GM21825 (cell line): Measurements from ENCODE around the gene TLR4.

ENCODE experiments used
- ATAC-seq: cut with Tn5 transposase; IDR thresholded peaks from one replicate; pipeline ENCODE4 v1.9.1; 2021; ENCODE audit warnings: mild to moderate bottlenecking, moderate library complexity; ENCODE audit not compliant: unreplicated experiment

TLR4 gene

DNA sequence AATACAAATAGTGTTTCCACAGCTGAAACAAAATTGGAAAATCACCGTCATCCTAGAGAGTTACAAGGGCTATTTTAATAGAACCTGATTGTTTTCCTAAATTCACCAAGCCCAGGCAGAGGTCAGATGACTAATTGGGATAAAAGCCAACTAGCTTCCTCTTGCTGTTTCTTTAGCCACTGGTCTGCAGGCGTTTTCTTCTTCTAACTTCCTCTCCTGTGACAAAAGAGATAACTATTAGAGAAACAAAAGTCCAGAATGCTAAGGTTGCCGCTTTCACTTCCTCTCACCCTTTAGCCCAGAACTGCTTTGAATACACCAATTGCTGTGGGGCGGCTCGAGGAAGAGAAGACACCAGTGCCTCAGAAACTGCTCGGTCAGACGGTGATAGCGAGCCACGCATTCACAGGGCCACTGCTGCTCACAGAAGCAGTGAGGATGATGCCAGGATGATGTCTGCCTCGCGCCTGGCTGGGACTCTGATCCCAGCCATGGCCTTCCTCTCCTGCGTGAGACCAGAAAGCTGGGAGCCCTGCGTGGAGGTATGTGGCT lies at the start of gene TLR4:
TSS of gene TLR4 (plus strand) at position 380 of the 552 bp plus-strand sequence. CDS start at position 450, 70 bp downstream.
- peak; percentile 100 for ATAC-seq

DNA sequence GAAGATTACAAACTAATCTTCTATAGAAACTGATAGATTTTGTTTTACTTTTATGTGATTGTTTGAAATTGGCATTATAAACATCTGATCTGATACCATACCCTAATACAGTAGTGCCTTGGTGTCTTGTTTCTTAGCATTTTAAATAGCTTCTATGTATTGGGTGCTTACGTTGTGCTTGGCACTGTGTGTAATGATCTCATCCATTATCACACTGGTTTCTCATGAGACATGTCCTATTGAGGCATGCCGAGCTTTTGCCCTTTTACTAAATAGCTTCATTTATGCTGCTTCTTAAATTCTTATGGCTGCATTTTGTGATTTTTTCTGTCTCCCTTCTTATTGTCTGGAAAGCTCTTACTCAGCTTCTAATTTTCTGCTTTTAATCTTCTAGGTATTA lies 48.2 kb upstream of the TLR4 start:
- ATAC-seq, result no peak

DNA sequence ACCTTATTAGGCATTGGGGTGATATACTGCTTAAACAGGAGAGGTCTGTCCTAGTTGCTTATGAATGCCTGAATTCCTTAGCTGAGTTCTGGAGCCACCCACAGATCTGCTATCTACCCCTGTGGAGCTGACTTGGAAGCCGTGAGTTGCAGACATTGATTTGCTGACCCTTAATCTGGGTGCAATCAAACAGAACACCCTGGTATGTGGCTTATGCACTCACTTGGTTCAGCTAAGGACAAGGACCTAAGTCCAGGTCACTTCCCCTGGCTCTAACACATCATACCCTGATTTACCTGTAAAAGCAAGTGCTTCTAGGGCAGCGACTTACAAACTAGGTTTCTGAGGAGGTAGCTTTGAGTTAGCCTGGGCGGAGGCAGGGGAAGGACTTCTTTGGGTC lies 41.6 kb upstream of the TLR4 start:
- no peak for ATAC-seq

DNA sequence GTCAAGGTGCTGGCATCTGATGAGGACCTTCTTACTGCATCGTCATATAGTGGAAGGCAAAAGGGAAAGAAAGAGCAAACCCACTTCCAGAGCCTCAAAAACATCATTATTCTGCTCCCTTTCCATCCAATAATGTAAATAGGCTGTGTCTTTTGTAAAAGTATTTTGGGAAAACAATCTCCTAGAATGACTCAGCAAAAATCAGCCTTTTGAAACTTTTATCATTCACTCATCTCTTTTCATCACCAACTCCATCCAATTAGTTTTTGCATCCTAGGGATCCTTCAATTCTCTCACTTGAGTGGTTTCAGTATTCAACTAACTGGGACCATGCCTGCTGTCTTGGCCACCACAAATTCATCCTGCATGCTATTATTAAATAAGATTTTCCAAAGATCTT lies 39.8 kb upstream of the TLR4 start:
- no peak for ATAC-seq

DNA sequence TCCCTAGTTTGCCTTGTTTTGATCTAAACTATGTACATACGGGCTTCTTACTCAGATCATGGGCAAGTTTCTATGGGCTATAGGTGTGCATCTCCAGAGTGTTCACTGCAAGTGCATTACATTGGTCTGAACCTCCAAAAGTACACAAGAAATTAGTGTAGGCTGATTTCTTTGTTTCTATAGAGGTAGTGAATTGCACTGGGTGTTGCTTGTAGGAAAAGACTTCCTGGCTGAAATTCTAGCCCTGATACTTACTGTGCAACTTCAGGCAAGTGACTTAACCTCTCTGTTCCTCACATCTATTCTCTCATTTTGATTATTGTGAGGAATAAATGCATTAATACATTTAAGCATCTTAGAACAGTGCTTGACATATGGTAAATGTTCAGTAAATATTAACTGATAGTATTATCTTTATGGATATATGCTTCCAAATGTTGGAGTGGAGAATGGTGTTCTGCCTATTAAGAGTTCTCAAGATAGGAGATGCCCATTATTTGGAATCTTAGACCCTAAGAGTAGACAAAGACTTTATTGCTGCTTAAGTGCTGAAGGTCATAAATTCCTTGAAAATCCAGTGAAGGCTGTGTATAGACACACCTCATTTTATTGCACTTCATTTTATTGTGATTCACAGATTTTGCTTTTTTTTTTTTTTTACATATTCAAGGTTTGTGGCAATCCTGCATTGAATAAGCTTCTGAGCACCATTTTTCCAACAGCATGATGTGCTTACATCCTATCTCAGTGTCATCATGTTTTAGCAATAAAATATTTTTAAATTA lies 38.4 kb upstream of the TLR4 start:
- ATAC-seq, result no peak

DNA sequence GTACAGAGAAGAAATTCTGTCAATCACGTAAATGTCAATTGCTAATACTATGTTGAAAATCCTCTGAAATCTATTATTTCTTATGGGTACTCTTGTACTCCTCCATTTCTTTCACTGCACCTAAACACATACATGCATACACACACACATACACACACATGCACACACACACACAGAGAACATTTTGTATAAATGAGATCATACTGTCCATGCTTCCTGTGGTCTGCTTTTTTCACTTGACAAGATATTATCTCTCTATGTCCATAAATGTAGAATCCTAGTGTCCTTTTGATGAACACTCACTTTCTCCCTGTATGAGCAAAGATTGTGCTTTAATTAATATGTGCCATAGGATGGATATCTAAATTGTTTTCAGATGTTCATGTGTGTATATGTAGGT lies 32.7 kb upstream of the TLR4 start:
- no peak for ATAC-seq

DNA sequence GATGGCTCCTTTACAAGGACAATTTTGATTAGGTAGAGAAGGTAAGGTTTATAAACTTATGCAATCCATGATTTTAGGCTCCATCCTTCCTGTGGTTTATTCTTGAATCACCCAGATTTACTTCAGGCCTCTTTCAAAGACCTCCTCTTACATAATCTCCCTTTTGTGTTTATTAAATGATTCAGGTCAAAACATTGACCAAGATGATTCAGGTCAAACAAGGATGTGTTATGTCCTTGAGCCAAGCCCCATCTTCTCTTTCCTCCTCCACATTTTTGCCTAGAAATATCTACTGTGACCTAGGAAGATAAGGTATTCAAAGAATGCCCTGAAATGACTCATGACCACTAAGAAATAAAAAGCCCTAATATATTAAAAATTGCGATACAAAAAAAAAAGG lies 31.8 kb upstream of the TLR4 start:
- ATAC-seq, result no peak

DNA sequence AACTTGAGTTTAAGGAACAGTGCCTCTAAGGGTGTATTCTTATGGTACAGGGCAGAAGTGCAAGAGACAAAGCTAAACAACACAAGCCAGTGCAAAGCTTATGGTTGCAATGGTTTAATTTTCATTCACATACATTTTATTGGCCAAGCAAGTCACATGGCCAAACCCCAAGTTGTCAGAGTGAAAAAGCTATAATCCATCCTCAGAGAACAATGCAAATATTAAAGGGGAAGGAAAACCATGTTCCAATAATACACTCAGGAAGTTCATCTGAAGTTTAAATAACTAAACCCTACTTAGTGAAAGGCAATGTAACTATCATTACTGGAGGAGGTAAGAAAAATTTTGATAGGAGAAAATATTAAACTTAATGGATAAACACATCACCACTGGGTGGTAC lies 26.6 kb upstream of the TLR4 start:
- ATAC-seq, result peak; percentile 54

DNA sequence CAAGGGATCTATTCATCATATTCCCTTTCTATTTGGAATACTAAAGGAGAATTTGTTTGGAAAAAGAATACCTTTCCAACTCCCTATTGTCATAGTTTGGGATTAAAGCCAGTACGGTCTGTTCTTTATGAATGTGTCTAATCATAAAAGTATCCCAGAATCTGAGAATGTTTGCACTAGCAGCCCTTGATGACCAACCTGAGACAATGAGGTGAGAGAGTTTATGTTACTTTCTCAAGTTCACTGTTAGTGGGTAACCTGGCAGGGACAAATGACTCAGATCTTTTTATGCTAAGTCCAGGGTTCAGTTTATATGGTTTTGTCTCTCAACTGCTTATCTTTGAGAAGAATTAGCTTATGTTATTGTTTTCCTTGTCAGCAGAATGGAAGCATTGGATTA lies 25.3 kb upstream of the TLR4 start:
- no peak for ATAC-seq

DNA sequence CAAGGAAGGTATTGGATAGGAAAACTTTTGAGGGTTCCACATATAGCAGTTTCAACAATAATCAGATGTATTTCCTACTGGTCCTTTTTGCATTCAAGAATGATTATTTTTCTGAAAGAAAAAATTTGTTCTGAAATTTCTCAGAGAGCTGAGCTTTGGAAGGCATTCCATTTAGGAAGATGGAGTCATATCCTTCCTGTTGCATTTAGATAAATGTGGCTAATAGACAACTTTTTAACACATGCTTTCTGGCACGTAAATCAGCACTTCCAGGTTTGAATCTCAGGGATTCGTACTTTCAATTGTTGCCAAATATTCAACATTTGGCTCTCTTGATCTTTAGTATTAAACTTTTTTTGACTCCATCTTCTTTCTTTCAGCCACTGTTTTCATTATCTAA lies 24.8 kb upstream of the TLR4 start:
- ATAC-seq, result no peak

DNA sequence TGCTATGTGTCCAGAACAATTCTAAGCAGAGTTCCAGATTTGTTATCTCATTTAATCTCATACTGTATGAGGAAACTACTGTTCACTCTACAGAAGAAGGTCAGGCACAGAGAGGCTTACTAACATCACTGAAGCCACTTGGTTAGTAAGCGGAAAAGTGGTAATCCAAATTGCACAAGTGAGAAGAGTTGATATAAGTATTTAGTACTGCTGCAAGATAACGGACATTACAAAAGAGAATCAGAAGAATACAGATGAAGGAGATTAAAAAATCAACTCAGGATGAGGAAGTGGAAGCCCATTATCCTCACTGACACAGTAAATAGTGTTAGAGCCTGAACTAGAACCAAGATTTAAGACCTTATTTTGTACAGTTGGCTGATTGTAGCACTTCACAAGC lies 22.3 kb upstream of the TLR4 start:
- ATAC-seq, result no peak

DNA sequence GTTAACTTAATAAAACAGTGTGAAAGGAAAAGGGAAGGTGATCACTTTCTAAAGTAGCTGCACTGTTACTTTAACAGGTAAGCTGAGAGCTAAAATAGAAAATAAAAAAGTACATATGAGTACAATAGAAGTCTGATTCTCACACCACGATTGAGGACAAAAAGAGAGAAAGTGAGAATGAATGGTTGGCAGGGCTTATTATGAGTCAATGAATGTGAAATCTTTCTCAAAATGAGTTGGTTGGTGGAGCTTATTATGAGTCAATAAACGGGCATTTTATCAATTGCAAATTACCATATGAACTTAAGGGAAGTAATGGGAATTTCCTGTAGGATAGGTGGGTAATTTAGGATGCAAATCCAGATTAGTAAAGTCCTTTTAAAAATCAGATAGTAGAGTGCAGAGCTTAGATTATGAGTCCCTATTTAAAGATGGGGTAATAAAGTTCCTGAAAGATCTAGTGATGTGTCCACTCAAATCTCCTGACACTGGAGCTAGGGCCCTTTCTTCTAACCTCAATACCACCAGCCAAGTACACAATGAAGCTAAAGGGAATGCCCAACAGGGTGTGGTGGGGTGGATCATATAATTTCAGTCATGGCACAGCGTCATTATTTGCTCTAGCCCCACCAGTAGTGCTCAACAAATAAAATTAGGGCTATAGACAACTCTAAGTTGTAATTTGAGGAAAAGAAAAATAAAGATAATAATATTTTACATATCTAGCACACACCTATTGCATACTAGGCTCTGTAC lies 21.1 kb upstream of the TLR4 start:
- peak; percentile 82 for ATAC-seq

DNA sequence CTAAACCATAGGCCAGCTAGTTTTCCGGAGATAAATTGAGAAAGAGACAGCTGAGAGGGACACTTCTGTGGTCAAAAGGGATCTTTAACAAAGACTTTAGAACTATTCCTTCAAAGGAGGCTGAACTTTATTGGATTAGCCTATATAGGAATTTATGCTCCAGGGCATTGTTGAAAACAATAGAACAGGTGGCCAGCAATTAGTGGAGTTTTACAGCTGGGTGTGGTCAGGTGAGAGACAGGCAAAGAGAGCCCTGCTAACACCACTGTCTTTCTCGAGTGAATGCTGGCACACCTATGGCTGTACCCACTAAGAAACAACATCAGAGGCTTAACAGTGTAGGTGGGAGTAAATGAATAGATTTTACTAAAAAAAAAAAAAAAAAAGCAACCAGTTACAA lies 16.7 kb upstream of the TLR4 start:
- ATAC-seq, result no peak

DNA sequence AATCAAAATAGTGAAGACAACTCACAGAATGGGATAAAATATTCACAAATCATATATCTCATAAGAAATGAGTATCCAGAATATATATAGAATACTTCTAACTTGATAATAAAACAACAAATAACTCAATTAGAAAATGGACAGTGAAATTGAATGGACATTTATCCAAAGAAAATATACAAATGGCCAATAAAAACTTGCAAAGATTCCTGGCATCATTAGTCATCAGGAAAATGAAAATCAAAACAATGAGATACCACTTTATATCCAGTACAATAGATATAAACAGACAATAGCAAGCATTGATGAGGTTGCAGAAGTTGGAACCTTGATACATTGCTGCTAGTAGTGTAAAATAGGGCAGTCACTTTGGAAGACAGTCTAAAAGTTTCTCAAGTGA lies 12.8 kb upstream of the TLR4 start:
- no peak for ATAC-seq

DNA sequence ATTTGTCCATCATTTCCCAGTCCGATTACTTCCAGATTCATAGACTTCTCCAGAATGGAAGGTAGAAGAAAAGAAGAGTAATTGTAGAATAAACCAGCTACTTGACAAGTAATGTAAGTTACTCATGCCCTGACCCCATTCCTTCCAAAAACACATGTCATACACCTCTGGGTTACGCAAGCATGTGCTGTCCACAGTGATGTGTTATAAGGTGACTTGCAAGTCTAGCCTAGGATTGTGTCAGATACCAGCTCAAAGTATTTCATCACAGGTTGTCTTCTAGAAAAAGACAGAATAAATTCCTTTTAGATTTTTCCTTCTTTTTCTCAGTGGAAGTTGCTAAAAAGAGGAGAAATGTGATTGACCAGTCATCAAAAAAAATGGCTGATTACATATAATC lies 8.0 kb upstream of the TLR4 start:
- no peak for ATAC-seq

DNA sequence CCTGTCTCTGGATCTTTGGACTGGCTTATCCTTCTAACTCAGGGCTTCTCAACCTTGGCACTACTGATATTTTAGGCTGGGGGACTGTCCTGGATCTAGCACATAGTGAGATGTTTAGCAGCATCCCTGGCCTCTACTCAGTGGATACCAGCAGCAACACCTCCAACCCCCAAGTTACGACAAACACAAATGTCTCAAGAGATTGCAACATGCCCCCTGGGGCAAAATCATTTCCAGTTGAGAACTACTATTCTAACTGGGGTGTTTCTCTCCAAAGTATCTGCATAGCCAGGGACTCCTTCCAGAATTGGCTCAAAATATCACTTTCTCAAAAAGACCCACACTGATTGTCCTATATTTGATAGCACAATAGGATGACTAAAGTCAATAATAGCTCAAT lies 7.2 kb upstream of the TLR4 start:
- ATAC-seq, result no peak

DNA sequence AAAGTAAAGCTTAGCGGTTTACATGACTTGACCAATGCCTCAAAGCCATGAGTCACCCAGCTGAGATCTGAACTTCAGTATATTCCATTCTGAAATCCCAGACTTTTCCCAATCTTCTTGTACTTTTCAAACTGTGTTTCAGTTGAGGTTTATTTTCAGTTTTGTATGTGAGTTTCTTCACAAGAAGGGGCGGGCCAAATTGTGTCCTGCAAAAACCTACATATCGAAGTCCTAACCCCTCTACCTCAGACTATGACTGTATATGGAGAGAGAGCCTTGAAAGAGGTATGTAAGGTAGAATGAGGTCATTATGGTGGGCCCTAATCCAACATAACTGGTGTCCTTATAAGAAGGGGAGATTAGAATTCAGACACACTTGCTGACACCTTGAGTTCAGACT lies 666 bp upstream of the TLR4 start:
- peak; percentile 1 for ATAC-seq

DNA sequence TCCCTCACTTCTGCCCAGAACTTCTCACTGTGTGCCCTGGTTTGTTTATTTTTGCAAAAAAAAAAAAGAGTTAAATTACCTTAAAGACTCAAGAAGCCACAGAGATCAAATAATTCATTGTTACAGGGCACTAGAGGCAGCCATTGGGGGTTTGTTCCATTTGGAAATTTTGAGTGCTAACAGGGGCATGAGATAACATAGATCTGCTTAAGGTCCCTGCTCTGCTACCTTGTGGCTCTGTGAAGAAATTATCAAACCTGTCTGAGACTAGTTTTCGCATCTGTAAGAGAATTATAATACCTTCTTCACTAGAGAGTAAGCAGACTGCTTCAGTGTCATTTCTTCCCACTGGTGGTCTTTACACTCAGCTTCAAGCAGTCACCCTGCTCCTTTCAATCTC lies 394 bp downstream of the TLR4 start:
- no peak for ATAC-seq

DNA sequence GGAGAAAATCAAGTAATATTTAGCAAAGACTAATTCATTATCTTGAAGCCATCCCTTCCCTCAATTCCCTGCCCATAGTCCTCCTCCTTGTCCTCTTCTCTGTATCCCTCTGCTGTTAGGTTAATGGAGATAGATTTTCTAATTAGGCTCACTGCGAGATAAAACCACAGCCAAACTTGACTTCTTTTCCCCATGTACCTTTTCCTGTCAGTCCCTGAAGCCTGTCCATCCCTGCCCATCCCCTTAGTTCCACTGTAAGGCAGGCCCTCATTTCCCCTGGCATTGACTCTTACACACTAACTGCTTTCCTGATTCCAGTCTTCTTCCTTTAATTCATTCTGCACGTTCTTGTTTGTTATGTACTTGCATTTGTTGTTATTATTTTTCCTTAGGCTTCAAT lies 1.2 kb downstream of the TLR4 start:
- ATAC-seq, result no peak

DNA sequence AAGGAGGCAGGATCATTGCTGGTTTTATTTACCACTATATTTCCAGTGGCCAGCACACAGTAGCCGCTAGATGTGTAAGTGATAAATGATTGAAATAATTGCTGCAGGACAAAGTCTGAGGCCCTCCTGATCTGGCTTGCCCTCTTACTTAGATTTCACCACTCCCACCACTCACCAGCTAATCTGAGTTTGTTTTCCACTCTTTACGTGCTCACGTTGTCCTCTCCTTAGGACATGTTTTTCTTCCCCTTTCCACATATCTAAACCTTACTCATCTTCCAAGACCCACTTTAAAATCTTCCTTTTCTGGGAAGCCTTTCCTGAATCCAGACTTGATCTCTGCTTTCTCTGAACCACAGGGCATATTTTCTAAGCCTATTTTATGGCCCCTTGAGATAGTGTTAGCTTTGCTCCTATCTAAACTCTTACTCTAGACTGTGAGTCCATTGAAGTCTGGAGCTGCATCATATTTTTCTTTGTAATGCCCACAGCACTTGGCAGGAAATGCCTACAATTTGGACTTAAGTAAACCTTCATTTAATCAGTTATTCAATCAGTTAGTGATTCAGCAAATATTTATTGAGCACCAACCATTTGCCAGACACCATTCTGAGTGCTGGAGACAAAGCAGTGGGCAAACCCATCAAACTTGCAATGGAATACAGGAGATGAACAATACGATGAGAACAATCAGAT lies 2.4 kb downstream of the TLR4 start:
- ATAC-seq, result no peak

DNA sequence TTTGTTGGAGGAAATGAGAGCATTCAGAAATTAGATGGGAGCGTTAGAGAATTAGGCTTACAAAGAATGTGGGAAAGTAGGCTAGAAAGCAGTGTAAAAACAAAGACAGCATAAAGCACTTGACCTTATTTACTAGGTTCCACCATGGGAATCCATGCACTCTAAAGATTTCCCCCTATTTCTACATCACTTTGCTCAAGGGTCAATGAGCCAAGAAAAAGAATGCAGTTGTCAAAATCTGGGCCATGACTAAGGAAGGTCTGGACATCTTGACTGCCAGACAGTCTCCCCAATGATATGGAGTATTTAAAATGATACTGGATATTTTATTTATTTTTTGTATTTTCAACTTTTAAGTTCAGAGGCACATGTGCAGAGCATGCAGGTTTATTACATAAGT lies 3.4 kb downstream of the TLR4 start:
- ATAC-seq, result no peak

DNA sequence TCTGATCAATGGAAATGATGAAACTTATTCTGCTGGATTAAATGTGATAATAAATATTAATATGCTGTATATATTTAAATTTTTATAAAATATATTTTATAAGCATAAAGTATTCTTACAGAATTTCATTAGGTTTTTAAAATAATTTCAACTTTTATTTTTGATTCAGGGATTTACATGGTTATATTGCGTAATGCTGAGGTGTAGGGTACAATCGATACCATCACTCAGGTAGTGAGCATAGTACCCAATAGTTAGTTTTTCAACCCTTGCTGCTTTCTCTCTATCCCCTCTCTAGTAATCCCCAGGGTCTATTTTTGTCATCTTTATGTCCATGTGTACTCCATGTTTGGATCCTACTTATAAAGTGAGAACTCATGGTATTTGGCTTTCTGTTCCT lies 5.7 kb downstream of the TLR4 start:
- ATAC-seq, result no peak
